ENCODE results near the gene PITPNM3.

PITPNM3 gene

GRCh38 chr17:6478486-6478885, 77.9 kb downstream of the PITPNM3 start:
- no peak for DNase-seq (ENCODE audit: low spot score)

- DNase-seq (ENCODE audit: low spot score), result no peak
Measured at GRCh38 chr17:6477831-6478383, 78.4 kb downstream of the PITPNM3 start.

- no peak for DNase-seq (ENCODE audit: low spot score)
Measured at GRCh38 chr17:6476810-6477179, 79.6 kb downstream of the PITPNM3 start.

GRCh38 chr17:6476076-6476809, 80.1 kb downstream of the PITPNM3 start:
- DNase-seq (ENCODE audit: low spot score), result no peak

GRCh38 chr17:6475411-6475810, 80.9 kb downstream of the PITPNM3 start:
- no peak for DNase-seq (ENCODE audit: low spot score)

GRCh38 chr17:6474906-6475305, 81.4 kb downstream of the PITPNM3 start:
- DNase-seq (ENCODE audit: low spot score), result no peak

GRCh38 chr17:6474376-6474775, 82.0 kb downstream of the PITPNM3 start:
- no peak for DNase-seq (ENCODE audit: low spot score)

GRCh38 chr17:6473128-6473767, 83.1 kb downstream of the PITPNM3 start:
- peak; percentile 77 for DNase-seq (ENCODE audit: low spot score)

GRCh38 chr17:6472517-6472916, 83.8 kb downstream of the PITPNM3 start:
- no peak for DNase-seq (ENCODE audit: low spot score)

GRCh38 chr17:6471531-6472465, 84.6 kb downstream of the PITPNM3 start:
- DNase-seq (ENCODE audit: low spot score), result no peak

- DNase-seq (ENCODE audit: low spot score), result no peak
Measured at GRCh38 chr17:6470751-6471521, 85.4 kb downstream of the PITPNM3 start.

GRCh38 chr17:6470146-6470718, 86.1 kb downstream of the PITPNM3 start:
- no peak for DNase-seq (ENCODE audit: low spot score)

- DNase-seq (ENCODE audit: low spot score), result no peak
Measured at GRCh38 chr17:6468051-6468790, 88.1 kb downstream of the PITPNM3 start.

GRCh38 chr17:6467567-6467966, 88.8 kb downstream of the PITPNM3 start:
- DNase-seq (ENCODE audit: low spot score), result no peak

- no peak for DNase-seq (ENCODE audit: low spot score)
Measured at GRCh38 chr17:6465206-6466003, 91.0 kb downstream of the PITPNM3 start.

- no peak for DNase-seq (ENCODE audit: low spot score)
Measured at GRCh38 chr17:6464446-6465041, 91.8 kb downstream of the PITPNM3 start.

GRCh38 chr17:6463616-6464445, 92.5 kb downstream of the PITPNM3 start:
- no peak for DNase-seq (ENCODE audit: low spot score)

- DNase-seq (ENCODE audit: low spot score), result no peak
Measured at GRCh38 chr17:6462692-6463091, 93.7 kb downstream of the PITPNM3 start.
